HepG2 (cell line): ENCODE measurements around the gene HLA-DMB. TPM values are rescaled to one million over a fixed set of nuclear protein-coding genes. Genes with fewer than 3 reads are reported as not detected.

Source experiments
- HOXA7 ChIP-seq: sonication (generic); formaldehyde crosslinking; IDR thresholded peaks from 2 replicates; pipeline ENCODE4 v1.8.1; 2022; ENCODE audit warnings: mild to moderate bottlenecking, missing genetic modification reagents, moderate library complexity
- ISL2 ChIP-seq: sonication (generic); formaldehyde crosslinking; IDR thresholded peaks from 2 replicates; pipeline ENCODE4 v1.5.0; 2020; ENCODE audit warnings: missing genetic modification reagents
- KMT2A ChIP-seq: sonication (generic); formaldehyde crosslinking; IDR thresholded peaks from 2 replicates; pipeline ENCODE4 v1.4.0; 2020; ENCODE audit warnings: missing genetic modification reagents
- LCORL ChIP-seq, 2 experiments: fragments of 450-650 bp in 1 of 2; sonication (generic) in 1 of 2; formaldehyde crosslinking in 1 of 2; IDR thresholded peaks; 2 replicates each; pipeline versions ENCODE4 v1.5.0 to v1.6.1; 2017 to 2020; ENCODE audit warnings: antibody characterized with exemption in 1 of 2, missing genetic modification reagents in 1 of 2
- PRPF4 ChIP-seq: fragments of 200-400 bp; formaldehyde crosslinking; IDR thresholded peaks from 2 replicates; pipeline ENCODE4 v1.6.1; 2016; ENCODE audit warnings: low read length, low read depth; ENCODE audit not compliant: poor library complexity, severe bottlenecking
- REPIN1 ChIP-seq: sonication (generic); formaldehyde crosslinking; IDR thresholded peaks from 2 replicates; pipeline ENCODE4 v1.8.0; 2022; ENCODE audit warnings: missing genetic modification reagents, low read depth, mild to moderate bottlenecking, borderline replicate concordance
- SETDB1 ChIP-seq: sonication (generic); formaldehyde crosslinking; IDR thresholded peaks from 2 replicates; pipeline ENCODE4 v1.5.1; 2020; ENCODE audit warnings: missing genetic modification reagents, mild to moderate bottlenecking, borderline replicate concordance
- TBX2 ChIP-seq: sonication (generic); formaldehyde crosslinking; IDR thresholded peaks from 2 replicates; pipeline ENCODE4 v1.5.0; 2020; ENCODE audit warnings: missing genetic modification reagents, mild to moderate bottlenecking, borderline replicate concordance
- ZNF451 ChIP-seq: sonication (generic); formaldehyde crosslinking; IDR thresholded peaks from 2 replicates; pipeline ENCODE4 v1.5.0; 2020; ENCODE audit warnings: mild to moderate bottlenecking, missing genetic modification reagents
- ZNF501 ChIP-seq: sonication (generic); formaldehyde crosslinking; IDR thresholded peaks from 2 replicates; pipeline ENCODE4 v1.5.1; 2020; ENCODE audit warnings: mild to moderate bottlenecking, moderate library complexity, missing genetic modification reagents
- ZNF549 ChIP-seq: sonication (generic); formaldehyde crosslinking; IDR thresholded peaks from 2 replicates; pipeline ENCODE4 v1.5.0; 2020; ENCODE audit warnings: missing genetic modification reagents
- ZNF629 ChIP-seq: sonication (generic); formaldehyde crosslinking; conservative IDR thresholded peaks from 2 replicates; pipeline ENCODE4 v1.5.0; 2020; ENCODE audit warnings: missing genetic modification reagents
- ZNF724P ChIP-seq: sonication (generic); formaldehyde crosslinking; IDR thresholded peaks from 2 replicates; pipeline ENCODE4 v1.8.0; 2022; ENCODE audit warnings: missing genetic modification reagents, borderline replicate concordance
- ZNF772 ChIP-seq: sonication (generic); formaldehyde crosslinking; IDR thresholded peaks from 2 replicates; pipeline ENCODE4 v1.5.0; 2020; ENCODE audit warnings: mild to moderate bottlenecking, missing genetic modification reagents
- polyA plus RNA-seq, 8 experiments: library from polyadenylated mRNA; depleted of rRNA in 3 of 8; stranded (reverse) in 7 of 8; unstranded in 1 of 8; fragments of >200 nt; fragmentation: Illumina TruSeq in 4 of 8; extraction: Trizol in 4 of 8; gene quantifications; 2 replicates each; pipeline versions ENCODE4 v1.2.1 to v1.2.3, GENCODE V29; 2011 to 2016; ENCODE audit warnings: low read depth in 4 of 8, missing spikeins in 1 of 8, mixed read lengths in 1 of 8; ENCODE audit not compliant: insufficient read depth in 1 of 8
- total RNA-seq, 5 experiments: library from RNA; depleted of rRNA; stranded (reverse); fragments of >200 nt; fragmentation: Illumina TruSeq; extraction: Trizol; gene quantifications; 2 replicates each; pipeline ENCODE4 v1.2.3, GENCODE V29; 2016; ENCODE audit warnings: low read depth in 1 of 5
- TF ChIP-seq, protein P1 (sequence below): sonication (generic); formaldehyde crosslinking; IDR thresholded peaks from 2 replicates; pipeline ENCODE4 v1.8.1; 2022; ENCODE audit warnings: low read depth, mild to moderate bottlenecking, missing genetic modification reagents
- TF ChIP-seq, protein P2 (sequence below): sonication (generic); formaldehyde crosslinking; IDR thresholded peaks from 2 replicates; pipeline ENCODE4 v1.4.0; 2020; ENCODE audit warnings: mild to moderate bottlenecking, missing genetic modification reagents
- TF ChIP-seq, protein P3 (sequence below): sonication (generic); formaldehyde crosslinking; IDR thresholded peaks from 2 replicates; pipeline ENCODE4 v1.5.1; 2020; ENCODE audit warnings: missing genetic modification reagents, mild to moderate bottlenecking, borderline replicate concordance
- TF ChIP-seq, protein P4 (sequence below): sonication (generic); formaldehyde crosslinking; IDR thresholded peaks from 2 replicates; pipeline ENCODE4 v1.4.0; 2020; ENCODE audit warnings: mild to moderate bottlenecking, missing genetic modification reagents

HLA-DMB gene
- total and polyA plus RNA-seq, 2 of the 13 experiments (the other 11 are each of a cell fraction or from before 2014, with no cell fraction given), result not detected

DNA sequence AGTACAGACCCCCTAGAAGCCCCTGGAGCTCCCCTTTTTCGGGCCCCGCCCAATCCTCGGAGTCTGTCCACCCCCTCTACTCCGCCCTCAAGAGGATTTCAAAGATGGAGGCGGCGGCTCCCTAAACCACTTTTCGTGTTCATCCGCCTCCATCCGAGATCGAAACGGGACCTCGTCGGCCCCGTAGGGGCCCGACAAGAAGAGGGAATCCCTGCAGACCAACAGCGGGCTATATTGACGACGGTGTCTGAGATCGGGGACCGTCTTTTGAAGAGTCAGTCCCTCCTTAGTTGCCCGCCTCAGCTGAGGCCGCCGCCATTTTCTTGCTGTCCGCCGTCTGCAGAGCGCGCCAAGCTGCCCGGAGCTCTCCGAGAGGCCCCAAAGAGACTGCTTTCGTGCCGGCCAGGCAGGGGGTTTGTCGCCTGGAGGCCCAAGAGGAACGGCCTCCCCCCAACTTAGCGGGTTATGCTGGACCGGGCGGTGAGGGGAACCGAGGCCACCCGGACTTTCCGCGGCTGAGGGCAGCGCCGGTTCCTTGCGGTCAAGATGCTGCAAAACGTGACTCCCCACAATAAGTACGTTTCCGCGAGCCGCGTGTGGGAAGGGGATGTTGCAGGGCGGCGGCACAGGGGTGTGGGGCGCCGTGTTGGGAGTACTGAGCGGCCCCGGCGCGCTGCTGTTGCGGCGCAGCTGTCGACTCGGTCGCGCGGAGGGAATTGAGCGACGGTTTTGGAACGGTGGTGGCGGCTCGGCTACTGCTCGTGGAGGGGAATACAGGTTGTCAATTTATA lies 31.7 kb upstream of the HLA-DMB start (continued):
- TF ChIP-seq SETDB1, result no peak
- TF ChIP-seq ZNF451 (CRISPR knock-in tag), result no peak
- peak; percentile 47; the same call in 1 of the 2 replicates for TF ChIP-seq ZNF772 (CRISPR knock-in tag)
- TF ChIP-seq, protein P1, sequence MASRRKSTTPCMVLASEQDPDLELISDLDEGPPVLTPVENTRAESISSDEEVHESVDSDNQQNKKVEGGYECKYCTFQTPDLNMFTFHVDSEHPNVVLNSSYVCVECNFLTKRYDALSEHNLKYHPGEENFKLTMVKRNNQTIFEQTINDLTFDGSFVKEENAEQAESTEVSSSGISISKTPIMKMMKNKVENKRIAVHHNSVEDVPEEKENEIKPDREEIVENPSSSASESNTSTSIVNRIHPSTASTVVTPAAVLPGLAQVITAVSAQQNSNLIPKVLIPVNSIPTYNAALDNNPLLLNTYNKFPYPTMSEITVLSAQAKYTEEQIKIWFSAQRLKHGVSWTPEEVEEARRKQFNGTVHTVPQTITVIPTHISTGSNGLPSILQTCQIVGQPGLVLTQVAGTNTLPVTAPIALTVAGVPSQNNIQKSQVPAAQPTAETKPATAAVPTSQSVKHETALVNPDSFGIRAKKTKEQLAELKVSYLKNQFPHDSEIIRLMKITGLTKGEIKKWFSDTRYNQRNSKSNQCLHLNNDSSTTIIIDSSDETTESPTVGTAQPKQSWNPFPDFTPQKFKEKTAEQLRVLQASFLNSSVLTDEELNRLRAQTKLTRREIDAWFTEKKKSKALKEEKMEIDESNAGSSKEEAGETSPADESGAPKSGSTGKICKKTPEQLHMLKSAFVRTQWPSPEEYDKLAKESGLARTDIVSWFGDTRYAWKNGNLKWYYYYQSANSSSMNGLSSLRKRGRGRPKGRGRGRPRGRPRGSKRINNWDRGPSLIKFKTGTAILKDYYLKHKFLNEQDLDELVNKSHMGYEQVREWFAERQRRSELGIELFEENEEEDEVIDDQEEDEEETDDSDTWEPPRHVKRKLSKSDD (CRISPR knock-in tag), result no peak
- TF ChIP-seq, protein P2, sequence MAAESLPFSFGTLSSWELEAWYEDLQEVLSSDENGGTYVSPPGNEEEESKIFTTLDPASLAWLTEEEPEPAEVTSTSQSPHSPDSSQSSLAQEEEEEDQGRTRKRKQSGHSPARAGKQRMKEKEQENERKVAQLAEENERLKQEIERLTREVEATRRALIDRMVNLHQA (CRISPR knock-in tag), result no peak
- TF ChIP-seq HOXA7 (CRISPR knock-in tag), result peak; percentile 92; the same call in 1 of the 2 replicates
- TF ChIP-seq ZNF629 (CRISPR knock-in tag), result no peak
- TF ChIP-seq ZNF501, result peak; percentile 16; the same call in 1 of the 2 replicates
- TF ChIP-seq, protein P3, sequence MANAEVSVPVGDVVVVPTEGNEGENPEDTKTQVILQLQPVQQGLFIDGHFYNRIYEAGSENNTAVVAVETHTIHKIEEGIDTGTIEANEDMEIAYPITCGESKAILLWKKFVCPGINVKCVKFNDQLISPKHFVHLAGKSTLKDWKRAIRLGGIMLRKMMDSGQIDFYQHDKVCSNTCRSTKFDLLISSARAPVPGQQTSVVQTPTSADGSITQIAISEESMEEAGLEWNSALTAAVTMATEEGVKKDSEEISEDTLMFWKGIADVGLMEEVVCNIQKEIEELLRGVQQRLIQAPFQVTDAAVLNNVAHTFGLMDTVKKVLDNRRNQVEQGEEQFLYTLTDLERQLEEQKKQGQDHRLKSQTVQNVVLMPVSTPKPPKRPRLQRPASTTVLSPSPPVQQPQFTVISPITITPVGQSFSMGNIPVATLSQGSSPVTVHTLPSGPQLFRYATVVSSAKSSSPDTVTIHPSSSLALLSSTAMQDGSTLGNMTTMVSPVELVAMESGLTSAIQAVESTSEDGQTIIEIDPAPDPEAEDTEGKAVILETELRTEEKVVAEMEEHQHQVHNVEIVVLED (CRISPR knock-in tag), result 0 out of 2 replicates have a peak, but pooled peaks have one; percentile 6
- TF ChIP-seq ZNF549 (CRISPR knock-in tag), result no peak
- no peak for TF ChIP-seq PRPF4
- TF ChIP-seq REPIN1 (CRISPR knock-in tag), result peak; percentile 14; the same call in 1 of the 2 replicates
- TF ChIP-seq ISL2 (CRISPR knock-in tag), result no peak; the same call in 1 of the 2 replicates
- TF ChIP-seq, protein P4, sequence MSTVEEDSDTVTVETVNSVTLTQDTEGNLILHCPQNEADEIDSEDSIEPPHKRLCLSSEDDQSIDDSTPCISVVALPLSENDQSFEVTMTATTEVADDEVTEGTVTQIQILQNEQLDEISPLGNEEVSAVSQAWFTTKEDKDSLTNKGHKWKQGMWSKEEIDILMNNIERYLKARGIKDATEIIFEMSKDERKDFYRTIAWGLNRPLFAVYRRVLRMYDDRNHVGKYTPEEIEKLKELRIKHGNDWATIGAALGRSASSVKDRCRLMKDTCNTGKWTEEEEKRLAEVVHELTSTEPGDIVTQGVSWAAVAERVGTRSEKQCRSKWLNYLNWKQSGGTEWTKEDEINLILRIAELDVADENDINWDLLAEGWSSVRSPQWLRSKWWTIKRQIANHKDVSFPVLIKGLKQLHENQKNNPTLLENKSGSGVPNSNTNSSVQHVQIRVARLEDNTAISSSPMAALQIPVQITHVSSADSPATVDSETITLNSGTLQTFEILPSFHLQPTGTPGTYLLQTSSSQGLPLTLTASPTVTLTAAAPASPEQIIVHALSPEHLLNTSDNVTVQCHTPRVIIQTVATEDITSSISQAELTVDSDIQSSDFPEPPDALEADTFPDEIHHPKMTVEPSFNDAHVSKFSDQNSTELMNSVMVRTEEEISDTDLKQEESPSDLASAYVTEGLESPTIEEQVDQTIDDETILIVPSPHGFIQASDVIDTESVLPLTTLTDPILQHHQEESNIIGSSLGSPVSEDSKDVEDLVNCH (CRISPR knock-in tag), result no peak
- no peak for TF ChIP-seq ZNF724P (CRISPR knock-in tag)
- TF ChIP-seq LCORL (IDR thresholded peaks at IDR 0.05), result no peak
- TF ChIP-seq LCORL (CRISPR knock-in tag; IDR thresholded peaks at IDR 0.05), result no peak
- TF ChIP-seq TBX2 (CRISPR knock-in tag), result peak; percentile 39
- no peak; the same call in 1 of the 2 replicates for TF ChIP-seq KMT2A (CRISPR knock-in tag)
